Neural progenitor cell (in vitro differentiated cells): ENCODE data around the gene NAA10.

Experiments used
- CTCF ChIP-seq: fragments of 200-600 bp; sonication (generic); IDR thresholded peaks from 2 replicates; pipeline ENCODE4 v1.5.1; 2017; ENCODE audit warnings: antibody characterized with exemption, mild to moderate bottlenecking
- EZH2 ChIP-seq: fragments of 200-600 bp; sonication (generic); IDR thresholded peaks from 2 replicates; pipeline ENCODE4 v1.6.1; 2017; ENCODE audit warnings: antibody characterized with exemption, mild to moderate bottlenecking, moderate library complexity
- EZH2phosphoT487 ChIP-seq: fragments of 200-600 bp; sonication (generic); IDR thresholded peaks from 2 replicates; pipeline ENCODE4 v1.6.1; 2017; ENCODE audit warnings: antibody characterized with exemption

GRCh38 chrX:153956044-153956907 lies 21.4 kb upstream of the NAA10 start:
- no peak for TF ChIP-seq CTCF
- TF ChIP-seq EZH2phosphoT487, result no peak
- TF ChIP-seq EZH2, result no peak
